Fibroblast of lung (primary cell): ENCODE results near the gene FBXO30. TPM values are rescaled to one million over a fixed set of nuclear protein-coding genes. Genes with fewer than 3 reads are reported as not detected.

Experiments
- DNase-seq, 2 donors: peaks; one replicate each; pipeline versions ENCODE4 v3.0.0 to v3.0.0-alpha.2; 2010; ENCODE audit warnings: low read depth in 2 of 2
- H2AFZ ChIP-seq: 2 replicates; pipeline ENCODE4 v1.5.1; 2012; ENCODE audit warnings: low read length, control low read depth, inconsistent platforms
- H3K27ac ChIP-seq: 2 replicates; pipeline ENCODE4 v1.5.1; 2011; ENCODE audit warnings: low read length, control low read depth; ENCODE audit not compliant: insufficient read depth
- H3K27me3 ChIP-seq: 2 replicates; pipeline ENCODE4 v1.5.1; 2011; ENCODE audit warnings: mild to moderate bottlenecking, low read length; ENCODE audit not compliant: control insufficient read depth, insufficient read depth
- H3K36me3 ChIP-seq: 2 replicates; pipeline ENCODE4 v1.5.1; 2011; ENCODE audit warnings: low read length; ENCODE audit not compliant: control insufficient read depth, insufficient read depth
- H3K4me1 ChIP-seq: 2 replicates; pipeline ENCODE4 v1.5.1; 2011; ENCODE audit warnings: low read length; ENCODE audit not compliant: control insufficient read depth, insufficient read depth; ENCODE audit errors: extremely low read depth
- H3K4me2 ChIP-seq: 2 replicates; pipeline ENCODE4 v1.5.1; 2011; ENCODE audit warnings: low read length, control low read depth; ENCODE audit not compliant: insufficient read depth; ENCODE audit errors: extremely low read depth
- H3K4me3 ChIP-seq, 4 experiments: fragments of 200-600 bp in 1 of 4; sonication (generic) in 1 of 4; replicated peaks in 1 of 4; 2 replicates each; pipeline ENCODE4 v1.5.1; 2011 to 2016; ENCODE audit warnings: low read length in 4 of 4, low read depth in 3 of 4, mild to moderate bottlenecking in 3 of 4, control low read depth in 2 of 4, inconsistent platforms in 1 of 4, mixed read lengths in 1 of 4; ENCODE audit not compliant: insufficient read depth in 1 of 4; ENCODE audit errors: control extremely low read depth in 1 of 4
- H3K79me2 ChIP-seq: 2 replicates; pipeline ENCODE4 v1.5.1; 2012; ENCODE audit warnings: mild to moderate bottlenecking, low read length, inconsistent platforms; ENCODE audit not compliant: control insufficient read depth, insufficient read depth
- H3K9ac ChIP-seq: 2 replicates; pipeline ENCODE4 v1.5.1; 2011; ENCODE audit warnings: mild to moderate bottlenecking, low read length, control low read depth; ENCODE audit not compliant: insufficient read depth
- H3K9me3 ChIP-seq: 2 replicates; pipeline ENCODE4 v1.5.1; 2012; ENCODE audit warnings: low read depth, low read length; ENCODE audit not compliant: control insufficient read depth, insufficient read depth
- H4K20me1 ChIP-seq: 2 replicates; pipeline ENCODE4 v1.5.1; 2011; ENCODE audit warnings: low read length; ENCODE audit not compliant: control insufficient read depth, insufficient read depth; ENCODE audit errors: extremely low read depth
- EZH2 ChIP-seq: IDR thresholded peaks from 2 replicates; pipeline ENCODE4 v1.5.1; 2012; ENCODE audit warnings: low read length, control low read depth, mild to moderate bottlenecking; ENCODE audit errors: missing control alignments
- polyA plus RNA-seq, 2 donors: library from polyadenylated mRNA; depleted of rRNA in 1 of 2; stranded (reverse) in 1 of 2; unstranded in 1 of 2; fragments of >200 nt; gene quantifications; 2 replicates each; pipeline ENCODE4 v1.2.1, GENCODE V29; 2011 to 2012; ENCODE audit warnings: missing spikeins in 1 of 2
- total RNA-seq: library from RNA; depleted of rRNA; stranded (reverse); fragments of >200 nt; gene quantifications from 2 replicates; pipeline ENCODE4 v1.2.1, GENCODE V29; 2014
- TF ChIP-seq, protein P1 (sequence below), 2 donors: IDR thresholded peaks in 1 of 2; conservative IDR thresholded peaks in 1 of 2; 1 replicate in 1 of 2; 2 replicates in 1 of 2; pipeline ENCODE4 v1.5.1; 2011 to 2012; ENCODE audit warnings: low read length in 2 of 2, control low read depth in 1 of 2, inconsistent platforms in 1 of 2, low read depth in 1 of 2, mild to moderate bottlenecking in 1 of 2

Gene FBXO30
- total and polyA plus RNA-seq, 2 donors (not counting 1 experiment from before 2014, with no cell fraction given): 11.6 to 25.9 TPM

DNA sequence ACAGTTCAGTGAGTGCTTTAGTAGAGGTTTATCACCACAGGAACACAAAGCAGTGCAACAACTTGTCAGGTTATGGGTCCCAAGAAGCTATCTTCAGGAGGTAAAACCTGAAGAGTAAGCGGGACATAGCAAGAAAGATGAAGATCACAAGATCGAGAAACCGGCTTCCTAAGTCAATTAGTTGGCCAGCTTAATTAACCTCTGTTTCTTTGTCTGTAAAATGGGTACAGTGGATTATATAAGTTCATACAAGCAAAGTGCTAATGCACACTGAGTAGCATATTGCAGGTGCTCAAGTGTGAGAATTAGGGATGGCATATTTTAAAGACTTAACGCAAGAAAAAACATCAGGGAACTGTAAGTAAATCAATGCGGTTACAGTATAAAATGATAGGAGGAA lies 12.5 kb downstream of the FBXO30 start:
- no peaks in the 10 kb centered on the region for H3K27me3 ChIP-seq
- no peaks in the 10 kb centered on the region for H4K20me1 ChIP-seq
- H3K79me2 ChIP-seq: peaks cover 71% of the 10 kb centered on the region
- TF ChIP-seq, protein P1, sequence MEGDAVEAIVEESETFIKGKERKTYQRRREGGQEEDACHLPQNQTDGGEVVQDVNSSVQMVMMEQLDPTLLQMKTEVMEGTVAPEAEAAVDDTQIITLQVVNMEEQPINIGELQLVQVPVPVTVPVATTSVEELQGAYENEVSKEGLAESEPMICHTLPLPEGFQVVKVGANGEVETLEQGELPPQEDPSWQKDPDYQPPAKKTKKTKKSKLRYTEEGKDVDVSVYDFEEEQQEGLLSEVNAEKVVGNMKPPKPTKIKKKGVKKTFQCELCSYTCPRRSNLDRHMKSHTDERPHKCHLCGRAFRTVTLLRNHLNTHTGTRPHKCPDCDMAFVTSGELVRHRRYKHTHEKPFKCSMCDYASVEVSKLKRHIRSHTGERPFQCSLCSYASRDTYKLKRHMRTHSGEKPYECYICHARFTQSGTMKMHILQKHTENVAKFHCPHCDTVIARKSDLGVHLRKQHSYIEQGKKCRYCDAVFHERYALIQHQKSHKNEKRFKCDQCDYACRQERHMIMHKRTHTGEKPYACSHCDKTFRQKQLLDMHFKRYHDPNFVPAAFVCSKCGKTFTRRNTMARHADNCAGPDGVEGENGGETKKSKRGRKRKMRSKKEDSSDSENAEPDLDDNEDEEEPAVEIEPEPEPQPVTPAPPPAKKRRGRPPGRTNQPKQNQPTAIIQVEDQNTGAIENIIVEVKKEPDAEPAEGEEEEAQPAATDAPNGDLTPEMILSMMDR (conservative IDR thresholded peaks at IDR 0.05 in 1 of 2, IDR thresholded peaks at IDR 0.05 in 1 of 2; ENCODE audit: low read depth in 1 of 2, low read length in 2 of 2): no peak
- TF ChIP-seq EZH2: no peak
- no peak for DNase-seq
- H3K4me1 ChIP-seq: no peaks in the 10 kb centered on the region
- H2AFZ ChIP-seq: no peak overlapping the region
- no peak overlapping the region for H3K9ac ChIP-seq
- H3K36me3 ChIP-seq: peaks cover 5% of the 10 kb centered on the region
- H3K9me3 ChIP-seq: no peaks in the 10 kb centered on the region
- no peak overlapping the region for H3K27ac ChIP-seq
- H3K4me2 ChIP-seq: no peak overlapping the region
- H3K4me3 ChIP-seq: no peak overlapping the region

DNA sequence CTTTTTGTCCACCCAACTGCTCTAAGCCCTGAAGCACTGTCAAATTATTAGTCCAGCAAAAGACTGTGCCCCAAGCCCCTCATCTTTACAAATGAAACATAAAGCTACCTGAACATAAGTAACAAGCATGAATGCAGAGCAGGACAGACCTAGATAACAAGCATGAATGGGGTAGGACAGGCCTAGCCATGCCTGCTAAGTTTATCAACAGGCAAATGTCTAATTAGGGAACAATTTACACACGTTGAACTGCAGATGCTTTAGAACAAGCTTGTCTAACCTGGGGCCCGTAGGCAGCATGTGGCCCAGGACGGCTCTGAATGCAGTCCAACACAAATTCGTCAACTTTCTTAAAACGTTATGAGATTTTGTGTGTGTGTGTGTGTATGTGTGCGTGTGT lies 13.6 kb downstream of the FBXO30 start:
- Histone ChIP-seq H3K9ac (no peak overlapping the region), H3K9me3 (no peaks in the 10 kb centered on the region), H3K79me2 (peaks cover 67% of the 10 kb centered on the region), H3K27ac (no peak overlapping the region), H2AFZ (no peak overlapping the region), H3K27me3 (no peaks in the 10 kb centered on the region), H4K20me1 (no peaks in the 10 kb centered on the region), H3K36me3 (peaks cover 5% of the 10 kb centered on the region), H3K4me2 (no peak overlapping the region), H3K4me3 (no peak overlapping the region), H3K4me1 (no peaks in the 10 kb centered on the region)
- DNase-seq: no peak
- no peak for TF ChIP-seq EZH2
- TF ChIP-seq, protein P1 (conservative IDR thresholded peaks at IDR 0.05 in 1 of 2, IDR thresholded peaks at IDR 0.05 in 1 of 2; ENCODE audit: low read depth in 1 of 2, low read length in 2 of 2): no peak

DNA sequence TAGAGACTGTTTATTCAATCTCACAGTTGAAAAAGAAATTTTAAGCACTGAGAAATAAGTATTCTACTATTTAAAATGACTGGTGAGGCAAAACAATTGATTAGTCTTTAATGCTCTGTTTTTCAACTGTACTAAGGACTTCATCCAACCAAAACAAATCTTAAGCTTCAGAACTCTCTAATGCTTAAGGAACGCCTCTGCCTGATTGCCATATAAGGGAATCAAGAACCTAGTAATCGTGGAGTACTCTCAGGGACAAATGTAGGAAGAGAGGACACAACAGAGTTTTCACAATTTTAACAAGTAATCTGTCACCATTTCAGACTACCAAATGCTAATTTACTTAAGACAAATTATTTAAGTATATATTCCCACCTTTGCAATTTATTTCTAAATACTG lies 16.1 kb downstream of the FBXO30 start:
- Histone ChIP-seq H3K4me1 (no peaks in the 10 kb centered on the region), H3K36me3 (no peaks in the 10 kb centered on the region), H3K4me2 (no peak overlapping the region), H2AFZ (no peak overlapping the region), H3K4me3 (no peak overlapping the region), H3K79me2 (peaks cover 42% of the 10 kb centered on the region), H3K9me3 (no peaks in the 10 kb centered on the region), H3K27me3 (no peaks in the 10 kb centered on the region), H3K27ac (no peak overlapping the region), H4K20me1 (no peaks in the 10 kb centered on the region), H3K9ac (no peak overlapping the region)
- no peak for TF ChIP-seq EZH2
- TF ChIP-seq, protein P1 (conservative IDR thresholded peaks at IDR 0.05 in 1 of 2, IDR thresholded peaks at IDR 0.05 in 1 of 2; ENCODE audit: low read depth in 1 of 2, low read length in 2 of 2): no peak
- DNase-seq: peak; percentile 72 to 78
